GM12878 (cell line): Measurements from ENCODE around the gene NOX1. TPM values are rescaled to one million over a fixed set of nuclear protein-coding genes. Genes with fewer than 3 reads are reported as not detected.

Experiments used
- ATAC-seq: fragments of 200-7000 bp; cut with Tn5 transposase; 3 replicates; pipeline ENCODE4 v1.9.1; 2020; ENCODE audit warnings: mild to moderate bottlenecking, moderate library complexity
- BruUV-seq: library from RNA; stranded (reverse); fragments of 400-500 nt; replicated peaks from 2 replicates; lab custom pipeline; 2021; lab: Mats Ljungman, UMichigan
- CTCF ChIA-PET: fragments of 300-600 bp; sonication (Branson Sonifier 250); formaldehyde crosslinking; extraction: SDS; loops from one replicate; lab custom pipeline; 2021; ENCODE audit warnings: inconsistent platforms; lab: Yijun Ruan, JAX
- POLR2A ChIA-PET: fragments of 350-600 bp; formaldehyde crosslinking; extraction: SDS; loops from one replicate; lab custom pipeline; 2021; ENCODE audit warnings: inconsistent platforms; lab: Charles Lee
- RAD21 ChIA-PET: fragments of 300-600 bp; sonication (Branson Sonifier 250); formaldehyde crosslinking; loops from one replicate; lab custom pipeline; 2023; ENCODE audit warnings: antibody characterized with exemption; ENCODE audit not compliant: unreplicated experiment; lab: Charles Lee
- SMC1A ChIA-PET: fragments of 300-600 bp; sonication (Branson Sonifier 250); formaldehyde crosslinking; loops from one replicate; lab custom pipeline; 2023; ENCODE audit not compliant: unreplicated experiment, uncharacterized antibody; lab: Charles Lee
- DNase-seq: peaks from one replicate; pipeline ENCODE4 v3.0.0-alpha.2; 2011; ENCODE audit warnings: low read depth, low spot score
- FAIRE-seq: peaks from 3 replicates; lab custom pipeline; 2011; peaks lifted over from hg19 to GRCh38; lab: Jason Lieb, UNC
- H2AFZ ChIP-seq: 2 replicates; pipeline ENCODE4 v1.6.0; 2011; ENCODE audit warnings: low read depth, low read length, control low read depth; ENCODE audit not compliant: control insufficient read depth
- H3K27ac ChIP-seq: 2 replicates; pipeline ENCODE4 v1.5.1; 2011; ENCODE audit warnings: control low read depth; ENCODE audit not compliant: control insufficient read depth, insufficient read depth
- H3K27me3 ChIP-seq, 2 experiments: replicated peaks in 1 of 2; 2 replicates each; pipeline versions ENCODE4 v1.6.0 to v1.6.1; 2011; ENCODE audit warnings: low read length in 1 of 2; ENCODE audit not compliant: control insufficient read depth in 2 of 2, insufficient read depth in 2 of 2
- H3K36me3 ChIP-seq, 2 experiments: 2 replicates each; pipeline ENCODE4 v1.5.1; 2011; ENCODE audit warnings: low read length in 1 of 2; ENCODE audit not compliant: control insufficient read depth in 2 of 2, insufficient read depth in 2 of 2
- H3K4me1 ChIP-seq: 2 replicates; pipeline ENCODE4 v1.6.1; 2011; ENCODE audit warnings: mild to moderate bottlenecking, low read length, moderate library complexity, mixed read lengths; ENCODE audit not compliant: control insufficient read depth, insufficient read depth
- H3K4me2 ChIP-seq: 2 replicates; pipeline ENCODE4 v1.6.0; 2011; ENCODE audit warnings: control low read depth; ENCODE audit not compliant: control insufficient read depth, insufficient read depth
- H3K4me3 ChIP-seq: fragments of 200-600 bp; sonication (generic); 2 replicates; pipeline ENCODE4 v1.5.1; 2016
- H3K79me2 ChIP-seq: 2 replicates; pipeline ENCODE4 v1.6.0; 2011; ENCODE audit warnings: low read length; ENCODE audit not compliant: control insufficient read depth, insufficient read depth
- H3K9ac ChIP-seq: 2 replicates; pipeline ENCODE4 v1.8.0; 2011; ENCODE audit warnings: low read length, control low read depth, mixed read lengths; ENCODE audit not compliant: control insufficient read depth, insufficient read depth
- H3K9me3 ChIP-seq: replicated peaks from 3 replicates; pipeline ENCODE4 v1.5.1; 2011; ENCODE audit warnings: mild to moderate bottlenecking, low read length; ENCODE audit not compliant: control insufficient read depth, insufficient read depth
- H4K20me1 ChIP-seq: 2 replicates; pipeline ENCODE4 v1.6.0; 2011; ENCODE audit not compliant: control insufficient read depth, insufficient read depth
- CHD2 ChIP-seq: IDR thresholded peaks from 2 replicates; pipeline ENCODE4 v1.6.1; 2011; ENCODE audit warnings: low read depth, low read length, improper control_type of control experiment, borderline replicate concordance
- MLLT1 ChIP-seq: fragments of 450-650 bp; IDR thresholded peaks from 2 replicates; pipeline ENCODE4 v1.6.1; 2016; ENCODE audit warnings: mild to moderate bottlenecking
- PBX3 ChIP-seq: IDR thresholded peaks from 2 replicates; pipeline ENCODE4 v1.6.1; 2011; ENCODE audit warnings: mild to moderate bottlenecking, low read depth, low read length, moderate library complexity; ENCODE audit not compliant: insufficient replicate concordance
- POU2F2 ChIP-seq: IDR thresholded peaks from 3 replicates; pipeline ENCODE4 v1.6.1; 2011; ENCODE audit warnings: low read depth, mild to moderate bottlenecking, low read length, borderline replicate concordance
- SRF ChIP-seq, 2 experiments: IDR thresholded peaks; 2 replicates each; pipeline ENCODE4 v1.6.1; 2011; ENCODE audit warnings: low read depth in 2 of 2, low read length in 2 of 2, mild to moderate bottlenecking in 1 of 2, moderate library complexity in 1 of 2
- ZNF217 ChIP-seq: fragments of 450-650 bp; IDR thresholded peaks from 2 replicates; pipeline ENCODE4 v1.6.1; 2017; ENCODE audit warnings: antibody characterized with exemption, mild to moderate bottlenecking
- ZNF592 ChIP-seq: fragments of 450-650 bp; IDR thresholded peaks from 2 replicates; pipeline ENCODE4 v1.6.1; 2017; ENCODE audit warnings: mild to moderate bottlenecking, moderate library complexity
- WGBS: methylation state at CpG from one replicate; pipeline ENCODE4 v1.1.6; 2016; ENCODE audit warnings: low lambda C conversion rate; ENCODE audit not compliant: insufficient replicate concordance, insufficient coverage; ENCODE audit errors: missing lambda C conversion rate; 5-methylcytosine and 5-hydroxymethylcytosine counted together
- in situ Hi-C: fragments of 300-500 bp; cut with MboI; formaldehyde crosslinking; loops from 9 replicates; pipeline ENCODE4 v1.14.3; 2018; ENCODE audit warnings: mixed read lengths
- intact Hi-C: fragments of 100-400 bp; cut with micrococcal nuclease; formaldehyde crosslinking; loops from one replicate; pipeline ENCODE4 v1.14.2; 2022; ENCODE audit not compliant: unreplicated experiment
- polyA plus RNA-seq, 11 experiments: library from polyadenylated mRNA; depleted of rRNA in 4 of 11; unstranded in 6 of 11; stranded (reverse) in 5 of 11; fragments of >200 nt; fragmentation: Nextera tagmentation in 4 of 11; fragmentation: Illumina TruSeq in 1 of 11; extraction: Ambion mirVana in 4 of 11; extraction: Trizol in 1 of 11; gene quantifications; 1 replicate in 1 of 11; 2 replicates in 10 of 11; pipeline versions ENCODE4 v1.2.1 to v1.2.3, GENCODE V29; 2011 to 2016; ENCODE audit warnings: inconsistent platforms in 2 of 11, missing spikeins in 2 of 11, low read depth in 1 of 11
- total RNA-seq, 4 experiments: library from RNA; depleted of rRNA in 3 of 4; stranded (reverse); fragments of >200 nt in 3 of 4; fragmentation: Illumina TruSeq in 1 of 4; extraction: Trizol in 1 of 4; gene quantifications; 2 replicates each; pipeline versions ENCODE4 v1.2.1 to v1.2.3, GENCODE V29; 2013 to 2021

NOX1 gene
- total and polyA plus RNA-seq, 10 of the 15 experiments (the other 5 are each of a cell fraction or from before 2014, with no cell fraction given): 0.03 to 0.09 (median 0.08) TPM; not detected in 6

- in situ Hi-C loops (no loop called here), intact Hi-C loops (no loop called here)
- ChIA-PET RAD21 (no interaction called here), SMC1A (no interaction called here), CTCF (no interaction called here), POLR2A (no interaction called here)
- no peak for TF ChIP-seq SRF (IDR thresholded peaks at IDR 0.05; ENCODE audit: low read depth in 2 of 2, low read length in 2 of 2)
- TF ChIP-seq CHD2: no peak
- TF ChIP-seq ZNF217: no peak
- TF ChIP-seq POU2F2: no peak
- no peak for TF ChIP-seq PBX3
- no peak for TF ChIP-seq MLLT1
- TF ChIP-seq ZNF592: no peak
- Histone ChIP-seq H3K9ac (no peak overlapping the region), H3K27ac (no peak overlapping the region), H2AFZ (no peak overlapping the region), H3K4me3 (no peak overlapping the region), H3K36me3 (no peaks in the 10 kb centered on the region), H3K79me2 (no peaks in the 10 kb centered on the region), H3K4me2 (no peak overlapping the region), H4K20me1 (no peaks in the 10 kb centered on the region), H3K9me3 (no peaks in the 10 kb centered on the region), H3K4me1 (no peaks in the 10 kb centered on the region), H3K27me3 (no peaks in the 10 kb centered on the region)
- 0% methylated on average over 1 of the region's 1 CpG for WGBS
- FAIRE-seq (no peak), DNase-seq (no peak), ATAC-seq (no peak)
- no TSS peak for BruUV-seq
These were observed 37.6 kb upstream of the NOX1 start for GRCh38 chrX:100911731-100912130.
